Tibial nerve (tissue), 4 donors: Measurements from ENCODE around the gene CACNA1H.

Experiments
- CTCF ChIP-seq, 5 experiments: fragments of 200-600 bp in 3 of 5; fragments of 450-650 bp in 2 of 5; sonication (generic) in 3 of 5; IDR thresholded peaks; one replicate each; pipeline ENCODE4 v1.5.1; 2016 to 2019; ENCODE audit warnings: antibody characterized with exemption in 5 of 5, mild to moderate bottlenecking in 3 of 5, moderate library complexity in 2 of 5
- EP300 ChIP-seq, 2 donors: sonication (generic); formaldehyde crosslinking; IDR thresholded peaks; one replicate each; pipeline ENCODE4 v1.6.1; 2017; ENCODE audit warnings: antibody characterized with exemption in 2 of 2, mild to moderate bottlenecking in 1 of 2

- no peak for TF ChIP-seq EP300 (IDR thresholded peaks at IDR 0.05)
- TF ChIP-seq CTCF (IDR thresholded peaks at IDR 0.05) = no peak
These were observed 62.8 kb downstream of the CACNA1H start for GRCh38 chr16:1215574-1216295.
